C4-2B (cell line): ENCODE measurements around the gene ATP1A3.

Source experiments
- CTCF ChIP-seq: fragments of 450-650 bp; conservative IDR thresholded peaks from 2 replicates; pipeline ENCODE4 v1.5.1; 2017; ENCODE audit warnings: mild to moderate bottlenecking
- ZFX ChIP-seq: fragments of 450-650 bp; IDR thresholded peaks from 2 replicates; pipeline ENCODE4 v1.6.1; 2017

GRCh38 chr19:41924151-41925145 is 69.6 kb downstream of the ATP1A3 start:
- no peak for TF ChIP-seq CTCF
- TF ChIP-seq ZFX, result no peak
